OCI-LY7 (cell line): ENCODE data around the gene KDM3A. TPM values are rescaled to one million over a fixed set of nuclear protein-coding genes. Genes with fewer than 3 reads are reported as not detected.

Experiments used
- BruUV-seq: library from RNA; stranded (reverse); fragments of 400-500 nt; replicated peaks from 2 replicates; lab custom pipeline; 2021; lab: Mats Ljungman, UMichigan
- CTCF ChIA-PET: fragments of 300-600 bp; sonication (Branson Sonifier 250); formaldehyde crosslinking; loops from one replicate; lab custom pipeline; 2022; ENCODE audit warnings: antibody characterized with exemption; ENCODE audit not compliant: unreplicated experiment; lab: Charles Lee
- POLR2A ChIA-PET: fragments of 300-600 bp; sonication (Branson Sonifier 250); formaldehyde crosslinking; loops from one replicate; lab custom pipeline; 2022; ENCODE audit warnings: antibody characterized with exemption; lab: Charles Lee
- DNase-seq: peaks from one replicate; pipeline ENCODE4 v3.0.0-alpha.2; 2015; ENCODE audit warnings: low spot score
- H2AFZ ChIP-seq: fragments of 200-600 bp; sonication (generic), shearing (Covaris generic); 2 replicates; pipeline ENCODE4 v1.6.1; 2014; ENCODE audit warnings: mild to moderate bottlenecking, antibody characterized with exemption, low read length, moderate library complexity
- H3K27ac ChIP-seq: fragments of 200-600 bp; sonication (generic); 2 replicates; pipeline ENCODE4 v1.5.1; 2014; ENCODE audit warnings: mixed run types, low read depth, mild to moderate bottlenecking, moderate library complexity, low read length, inconsistent platforms; ENCODE audit not compliant: poor library complexity, severe bottlenecking
- H3K36me3 ChIP-seq: fragments of 200-600 bp; sonication (generic); 2 replicates; pipeline ENCODE4 v1.6.1; 2014; ENCODE audit warnings: mild to moderate bottlenecking, antibody characterized with exemption, low read length, moderate library complexity, mixed read lengths; ENCODE audit not compliant: insufficient read depth
- H3K4me1 ChIP-seq: fragments of 200-600 bp; sonication (generic); 2 replicates; pipeline ENCODE4 v1.5.1; 2014; ENCODE audit warnings: mild to moderate bottlenecking, low read length; ENCODE audit not compliant: insufficient read depth, poor library complexity, severe bottlenecking
- H3K4me2 ChIP-seq: fragments of 200-600 bp; sonication (generic); 2 replicates; pipeline ENCODE4 v1.6.1; 2014; ENCODE audit warnings: mild to moderate bottlenecking, low read length
- H3K4me3 ChIP-seq: fragments of 200-600 bp; sonication (generic); 2 replicates; pipeline ENCODE4 v1.5.1; 2014; ENCODE audit warnings: mild to moderate bottlenecking, low read depth, low read length; ENCODE audit not compliant: poor library complexity, severe bottlenecking
- H3K79me2 ChIP-seq: fragments of 200-600 bp; sonication (generic); 2 replicates; pipeline ENCODE4 v1.6.1; 2016; ENCODE audit warnings: low read depth, mild to moderate bottlenecking, low read length, moderate library complexity, mixed read lengths; ENCODE audit not compliant: insufficient read depth
- H3K9me2 ChIP-seq: fragments of 200-600 bp; sonication (generic); 2 replicates; pipeline ENCODE4 v1.6.1; 2016; ENCODE audit warnings: mild to moderate bottlenecking, low read length, mixed read lengths; ENCODE audit not compliant: insufficient read depth
- H3K9me3 ChIP-seq: fragments of 200-600 bp; sonication (generic); 2 replicates; pipeline ENCODE4 v1.6.1; 2014; ENCODE audit warnings: mild to moderate bottlenecking, mixed run types, low read length, mixed read lengths
- H4K20me1 ChIP-seq: fragments of 200-600 bp; sonication (generic); 2 replicates; pipeline ENCODE4 v1.6.1; 2014; ENCODE audit warnings: mild to moderate bottlenecking, antibody characterized with exemption, low read length, moderate library complexity, mixed read lengths; ENCODE audit not compliant: insufficient read depth
- EZH2phosphoT487 ChIP-seq: fragments of 200-600 bp; sonication (generic); IDR thresholded peaks from 2 replicates; pipeline ENCODE4 v1.6.1; 2018; ENCODE audit warnings: low read depth, borderline replicate concordance, mild to moderate bottlenecking, mixed run types, antibody characterized with exemption, low read length, moderate library complexity, mixed read lengths
- intact Hi-C: fragments of 100-400 bp; cut with micrococcal nuclease; formaldehyde crosslinking; loops from one replicate; pipeline ENCODE4 v1.10.0; 2022; ENCODE audit not compliant: unreplicated experiment
- total RNA-seq, 2 experiments: library from RNA; depleted of rRNA in 1 of 2; stranded (reverse); fragments of >200 nt in 1 of 2; shearing (Covaris generic) in 1 of 2; gene quantifications; 2 replicates each; pipeline ENCODE4 v1.2.3, GENCODE V29; 2014 to 2022
- TF ChIP-seq, protein P1 (sequence below): fragments of 200-600 bp; sonication (generic); conservative IDR thresholded peaks from 2 replicates; pipeline ENCODE4 v1.5.1; 2014; ENCODE audit warnings: mild to moderate bottlenecking, antibody characterized with exemption, low read length, moderate library complexity, mixed read lengths

The KDM3A gene
- total RNA-seq, 2 experiments from 2014 or later = 14.5 to 55.7 TPM

DNA sequence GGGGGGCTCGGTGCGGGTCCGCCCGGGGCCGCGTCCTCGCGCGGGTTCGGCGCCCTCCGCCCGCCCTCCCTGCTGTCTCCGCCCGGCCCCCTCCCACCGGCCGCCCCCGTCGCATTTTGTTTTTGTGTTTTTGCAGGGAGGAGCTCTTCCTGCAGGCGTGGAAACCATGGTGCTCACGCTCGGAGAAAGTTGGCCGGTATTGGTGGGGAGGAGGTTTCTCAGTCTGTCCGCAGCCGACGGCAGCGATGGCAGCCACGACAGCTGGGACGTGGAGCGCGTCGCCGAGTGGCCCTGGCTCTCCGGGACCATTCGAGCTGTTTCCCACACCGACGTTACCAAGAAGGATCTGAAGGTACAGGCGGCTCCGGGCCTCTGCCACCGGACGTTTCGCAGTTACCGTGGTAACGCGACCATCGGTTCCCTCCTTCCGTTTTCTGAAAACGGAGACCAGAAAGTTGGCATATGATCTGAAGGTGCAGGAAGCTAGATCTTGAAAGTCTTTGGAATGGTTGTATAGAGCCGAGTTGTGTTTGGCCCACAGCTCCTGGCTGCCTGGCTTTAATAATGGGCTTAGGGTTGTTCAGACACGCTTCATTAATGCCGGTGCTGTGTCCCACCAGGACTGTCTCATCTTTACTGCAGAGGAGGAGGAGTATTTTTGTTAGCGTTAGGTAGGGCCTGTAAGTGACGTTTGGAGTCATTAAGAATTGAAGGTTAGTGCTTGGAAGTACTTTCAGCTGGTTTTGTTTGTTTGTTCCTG, 891 bp downstream of the KDM3A start:
- TF ChIP-seq, protein P1, sequence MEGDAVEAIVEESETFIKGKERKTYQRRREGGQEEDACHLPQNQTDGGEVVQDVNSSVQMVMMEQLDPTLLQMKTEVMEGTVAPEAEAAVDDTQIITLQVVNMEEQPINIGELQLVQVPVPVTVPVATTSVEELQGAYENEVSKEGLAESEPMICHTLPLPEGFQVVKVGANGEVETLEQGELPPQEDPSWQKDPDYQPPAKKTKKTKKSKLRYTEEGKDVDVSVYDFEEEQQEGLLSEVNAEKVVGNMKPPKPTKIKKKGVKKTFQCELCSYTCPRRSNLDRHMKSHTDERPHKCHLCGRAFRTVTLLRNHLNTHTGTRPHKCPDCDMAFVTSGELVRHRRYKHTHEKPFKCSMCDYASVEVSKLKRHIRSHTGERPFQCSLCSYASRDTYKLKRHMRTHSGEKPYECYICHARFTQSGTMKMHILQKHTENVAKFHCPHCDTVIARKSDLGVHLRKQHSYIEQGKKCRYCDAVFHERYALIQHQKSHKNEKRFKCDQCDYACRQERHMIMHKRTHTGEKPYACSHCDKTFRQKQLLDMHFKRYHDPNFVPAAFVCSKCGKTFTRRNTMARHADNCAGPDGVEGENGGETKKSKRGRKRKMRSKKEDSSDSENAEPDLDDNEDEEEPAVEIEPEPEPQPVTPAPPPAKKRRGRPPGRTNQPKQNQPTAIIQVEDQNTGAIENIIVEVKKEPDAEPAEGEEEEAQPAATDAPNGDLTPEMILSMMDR = no peak
- no peak for TF ChIP-seq EZH2phosphoT487
- H3K4me3 ChIP-seq = peak overlapping the region; percentile 82
- H3K27ac ChIP-seq = peak overlapping the region; percentile 91
- no TSS peak for BruUV-seq
- ChIA-PET POLR2A (interaction anchor here (0.6 to 3.1 kb wide), 14 partner anchors 8 to 336 kb away, joined by 3 to 13 read pairs (median 4); partner anchors contain the start of genes POLR1A and PTCD3), CTCF (interaction anchor here (0.6 kb wide), 3 partner anchors 141 to 220 kb away, joined by 3 to 10 read pairs (median 6); no protein-coding TSS in a partner anchor)
- H4K20me1 ChIP-seq = peaks cover 11% of the 10 kb centered on the region; the same call in 1 of the 2 replicates
- H3K4me1 ChIP-seq = peaks cover 20% of the 10 kb centered on the region
- DNase-seq = peak; percentile 75
- H3K36me3 ChIP-seq = peaks cover 47% of the 10 kb centered on the region
- intact Hi-C loops = loop anchor here (1.0 to 10.0 kb wide), 6 partner anchors 121 to 407 kb away; partner anchors contain the start of genes CHMP3, IMMT, POLR1A and PTCD3
- H3K9me3 ChIP-seq = peaks cover 34% of the 10 kb centered on the region
- H2AFZ ChIP-seq = peak overlapping the region; percentile 76
- no peaks in the 10 kb centered on the region for H3K9me2 ChIP-seq
- peak overlapping the region; percentile 98 for H3K4me2 ChIP-seq
- peaks cover 46% of the 10 kb centered on the region; the same call in 1 of the 2 replicates for H3K79me2 ChIP-seq

DNA sequence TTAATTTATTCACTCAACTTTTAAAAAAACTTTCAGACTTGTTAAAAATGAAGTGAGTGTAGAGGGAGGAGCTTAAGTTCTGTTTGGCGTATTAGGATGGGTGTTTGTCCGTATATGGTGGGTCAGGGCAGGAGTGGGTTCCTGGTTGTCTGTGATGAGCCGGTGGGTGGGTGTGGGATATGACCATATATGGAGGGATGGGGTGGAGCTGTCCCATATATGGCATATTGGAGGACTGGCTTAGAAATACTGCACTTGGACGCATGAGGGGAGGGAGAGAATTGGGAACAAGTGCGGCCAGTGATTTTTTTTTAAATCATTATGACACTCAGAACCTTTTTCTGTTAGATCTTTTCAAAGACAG, 1.5 kb downstream of the KDM3A start:
- no TSS peak for BruUV-seq
- Histone ChIP-seq H3K27ac (peak overlapping the region; percentile 91), H3K4me3 (peak overlapping the region; percentile 82), H3K9me2 (no peaks in the 10 kb centered on the region), H2AFZ (peak overlapping the region; percentile 76), H3K9me3 (peaks cover 28% of the 10 kb centered on the region), H3K4me2 (peak overlapping the region; percentile 98), H3K36me3 (peaks cover 52% of the 10 kb centered on the region), H3K79me2 (peaks cover 51% of the 10 kb centered on the region; the same call in 1 of the 2 replicates), H4K20me1 (peaks cover 11% of the 10 kb centered on the region; the same call in 1 of the 2 replicates), H3K4me1 (peaks cover 20% of the 10 kb centered on the region)
- DNase-seq = peak; percentile 85
- intact Hi-C loops = loop anchor here (1.0 to 10.0 kb wide), 3 partner anchors 180 to 335 kb away; partner anchors contain the start of genes POLR1A and PTCD3
- ChIA-PET CTCF (interaction anchor here (0.6 kb wide), 1 partner anchor 221 kb away, joined by 3 read pairs; no protein-coding TSS in a partner anchor), POLR2A (interaction anchor here (0.6 to 3.1 kb wide), 8 partner anchors 25 to 337 kb away, joined by 3 to 11 read pairs (median 4); partner anchors contain the start of genes POLR1A and PTCD3)
- TF ChIP-seq, protein P1 = no peak
- TF ChIP-seq EZH2phosphoT487 = no peak
